Measurements from ENCODE around the gene RING1.

RING1 gene

DNA sequence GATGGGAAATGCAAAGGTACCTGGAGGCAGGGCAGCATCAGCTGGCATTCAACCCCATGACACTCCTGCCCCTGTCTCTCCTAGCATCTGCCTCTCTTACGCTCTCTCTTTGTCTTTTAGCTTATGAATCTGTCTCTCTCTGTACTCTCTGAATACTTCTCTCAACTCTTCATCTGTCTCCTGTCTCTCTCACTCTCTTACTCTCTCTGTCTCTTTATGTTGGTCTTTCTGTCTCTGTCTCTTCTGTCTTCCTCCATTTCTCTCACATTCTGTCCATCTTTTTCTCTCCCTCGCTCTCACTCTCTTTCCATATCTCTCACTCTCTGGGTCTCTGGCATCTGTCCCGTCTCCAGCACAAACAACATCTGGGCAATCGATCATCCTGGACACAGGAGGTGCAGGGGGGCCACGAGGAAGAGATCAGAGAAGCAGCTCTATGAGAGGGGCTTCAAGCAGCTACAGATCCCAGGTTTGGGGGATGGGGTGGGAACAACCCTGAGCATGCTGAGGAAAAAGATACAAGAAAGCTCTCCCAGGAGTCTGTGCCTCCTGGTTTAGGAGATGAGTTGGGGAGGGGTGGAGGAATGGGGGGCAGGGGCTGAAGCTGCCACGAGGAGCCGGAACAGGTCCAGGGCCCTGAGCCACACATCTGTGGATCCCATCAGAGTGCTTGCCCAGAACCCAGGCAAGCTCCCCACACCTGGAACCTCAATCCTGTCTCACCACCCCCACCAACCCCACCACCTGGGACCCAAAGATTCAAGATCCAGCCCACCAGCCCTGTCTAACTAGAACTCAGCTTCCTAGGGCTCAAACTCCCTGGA is 18.5 kb upstream of the RING1 start:
- TF ChIP-seq EP300 (IDR thresholded peaks at IDR 0.05; ENCODE audit: borderline replicate concordance) (no peak), CEBPB (IDR thresholded peaks at IDR 0.05) (no peak), TCF12 (IDR thresholded peaks at IDR 0.05; ENCODE audit: low read depth) (no peak), TAF1 (IDR thresholded peaks at IDR 0.05; ENCODE audit: low read depth) (no peak), YY1 (IDR thresholded peaks at IDR 0.05; ENCODE audit: low read depth) (no peak), RAD21 (IDR thresholded peaks at IDR 0.05; ENCODE audit: low read depth) (no peak), TEAD4 (IDR thresholded peaks at IDR 0.05) (no peak), ZBTB7A (IDR thresholded peaks at IDR 0.05; ENCODE audit: low read depth) (no peak), CREB1 (IDR thresholded peaks at IDR 0.05; ENCODE audit: low read depth) (no peak), EGR1 (IDR thresholded peaks at IDR 0.05) (no peak), FOXM1 (IDR thresholded peaks at IDR 0.05; ENCODE audit: borderline replicate concordance, low read depth) (no peak), NFIC (IDR thresholded peaks at IDR 0.05) (no peak)
- TF ChIP-seq, protein P1, sequence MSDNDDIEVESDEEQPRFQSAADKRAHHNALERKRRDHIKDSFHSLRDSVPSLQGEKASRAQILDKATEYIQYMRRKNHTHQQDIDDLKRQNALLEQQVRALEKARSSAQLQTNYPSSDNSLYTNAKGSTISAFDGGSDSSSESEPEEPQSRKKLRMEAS (IDR thresholded peaks at IDR 0.05) = no peak
- TF ChIP-seq, protein P2, sequence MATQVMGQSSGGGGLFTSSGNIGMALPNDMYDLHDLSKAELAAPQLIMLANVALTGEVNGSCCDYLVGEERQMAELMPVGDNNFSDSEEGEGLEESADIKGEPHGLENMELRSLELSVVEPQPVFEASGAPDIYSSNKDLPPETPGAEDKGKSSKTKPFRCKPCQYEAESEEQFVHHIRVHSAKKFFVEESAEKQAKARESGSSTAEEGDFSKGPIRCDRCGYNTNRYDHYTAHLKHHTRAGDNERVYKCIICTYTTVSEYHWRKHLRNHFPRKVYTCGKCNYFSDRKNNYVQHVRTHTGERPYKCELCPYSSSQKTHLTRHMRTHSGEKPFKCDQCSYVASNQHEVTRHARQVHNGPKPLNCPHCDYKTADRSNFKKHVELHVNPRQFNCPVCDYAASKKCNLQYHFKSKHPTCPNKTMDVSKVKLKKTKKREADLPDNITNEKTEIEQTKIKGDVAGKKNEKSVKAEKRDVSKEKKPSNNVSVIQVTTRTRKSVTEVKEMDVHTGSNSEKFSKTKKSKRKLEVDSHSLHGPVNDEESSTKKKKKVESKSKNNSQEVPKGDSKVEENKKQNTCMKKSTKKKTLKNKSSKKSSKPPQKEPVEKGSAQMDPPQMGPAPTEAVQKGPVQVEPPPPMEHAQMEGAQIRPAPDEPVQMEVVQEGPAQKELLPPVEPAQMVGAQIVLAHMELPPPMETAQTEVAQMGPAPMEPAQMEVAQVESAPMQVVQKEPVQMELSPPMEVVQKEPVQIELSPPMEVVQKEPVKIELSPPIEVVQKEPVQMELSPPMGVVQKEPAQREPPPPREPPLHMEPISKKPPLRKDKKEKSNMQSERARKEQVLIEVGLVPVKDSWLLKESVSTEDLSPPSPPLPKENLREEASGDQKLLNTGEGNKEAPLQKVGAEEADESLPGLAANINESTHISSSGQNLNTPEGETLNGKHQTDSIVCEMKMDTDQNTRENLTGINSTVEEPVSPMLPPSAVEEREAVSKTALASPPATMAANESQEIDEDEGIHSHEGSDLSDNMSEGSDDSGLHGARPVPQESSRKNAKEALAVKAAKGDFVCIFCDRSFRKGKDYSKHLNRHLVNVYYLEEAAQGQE (IDR thresholded peaks at IDR 0.05; ENCODE audit: low read depth) = no peak
- TF ChIP-seq, protein P3, sequence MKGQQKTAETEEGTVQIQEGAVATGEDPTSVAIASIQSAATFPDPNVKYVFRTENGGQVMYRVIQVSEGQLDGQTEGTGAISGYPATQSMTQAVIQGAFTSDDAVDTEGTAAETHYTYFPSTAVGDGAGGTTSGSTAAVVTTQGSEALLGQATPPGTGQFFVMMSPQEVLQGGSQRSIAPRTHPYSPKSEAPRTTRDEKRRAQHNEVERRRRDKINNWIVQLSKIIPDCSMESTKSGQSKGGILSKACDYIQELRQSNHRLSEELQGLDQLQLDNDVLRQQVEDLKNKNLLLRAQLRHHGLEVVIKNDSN (IDR thresholded peaks at IDR 0.05) = no peak

DNA sequence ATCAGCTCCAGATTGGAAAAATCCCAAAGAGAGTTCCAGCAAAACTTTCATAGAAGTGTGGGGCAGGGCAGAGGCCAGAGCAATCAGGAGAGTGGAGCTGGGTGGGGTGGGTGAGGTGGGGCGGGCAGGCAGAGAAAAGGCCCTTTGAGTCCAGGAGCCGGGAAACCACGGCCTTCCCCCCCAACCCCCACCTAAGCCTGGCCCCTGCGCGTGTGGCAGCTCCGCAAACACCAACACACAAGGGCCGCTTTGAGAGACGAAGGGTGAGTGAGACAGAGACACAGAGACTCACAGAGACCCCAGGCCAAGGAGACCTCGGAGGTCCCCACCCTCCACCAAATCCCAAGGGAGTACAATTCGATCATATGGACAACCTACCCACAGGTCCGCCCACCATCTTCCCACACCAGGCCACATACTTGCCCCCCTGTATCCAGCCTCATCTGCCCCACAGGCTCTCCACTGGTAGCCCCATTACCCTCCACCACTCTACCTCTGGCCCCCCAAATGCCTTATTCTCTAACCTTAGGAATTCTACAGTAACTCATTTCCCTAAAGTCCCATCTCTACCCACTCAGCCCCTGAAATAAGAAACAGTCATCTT is 17.7 kb upstream of the RING1 start:
- no peak for TF ChIP-seq TAF1 (IDR thresholded peaks at IDR 0.05; ENCODE audit: low read depth)
- no peak for TF ChIP-seq EGR1 (IDR thresholded peaks at IDR 0.05)
- TF ChIP-seq CEBPB (IDR thresholded peaks at IDR 0.05) = no peak
- TF ChIP-seq TEAD4 (IDR thresholded peaks at IDR 0.05) = no peak
- TF ChIP-seq CREB1 (IDR thresholded peaks at IDR 0.05; ENCODE audit: low read depth) = no peak
- no peak for TF ChIP-seq ZBTB7A (IDR thresholded peaks at IDR 0.05; ENCODE audit: low read depth)
- TF ChIP-seq, protein P2 (IDR thresholded peaks at IDR 0.05; ENCODE audit: low read depth) = no peak
- no peak for TF ChIP-seq FOXM1 (IDR thresholded peaks at IDR 0.05; ENCODE audit: borderline replicate concordance, low read depth)
- TF ChIP-seq, protein P3 (IDR thresholded peaks at IDR 0.05) = no peak
- TF ChIP-seq TCF12 (IDR thresholded peaks at IDR 0.05; ENCODE audit: low read depth) = no peak
- no peak for TF ChIP-seq RAD21 (IDR thresholded peaks at IDR 0.05; ENCODE audit: low read depth)
- TF ChIP-seq YY1 (IDR thresholded peaks at IDR 0.05; ENCODE audit: low read depth) = no peak
- TF ChIP-seq, protein P1 (IDR thresholded peaks at IDR 0.05) = no peak
- TF ChIP-seq NFIC (IDR thresholded peaks at IDR 0.05) = no peak
- TF ChIP-seq EP300 (IDR thresholded peaks at IDR 0.05; ENCODE audit: borderline replicate concordance) = no peak

DNA sequence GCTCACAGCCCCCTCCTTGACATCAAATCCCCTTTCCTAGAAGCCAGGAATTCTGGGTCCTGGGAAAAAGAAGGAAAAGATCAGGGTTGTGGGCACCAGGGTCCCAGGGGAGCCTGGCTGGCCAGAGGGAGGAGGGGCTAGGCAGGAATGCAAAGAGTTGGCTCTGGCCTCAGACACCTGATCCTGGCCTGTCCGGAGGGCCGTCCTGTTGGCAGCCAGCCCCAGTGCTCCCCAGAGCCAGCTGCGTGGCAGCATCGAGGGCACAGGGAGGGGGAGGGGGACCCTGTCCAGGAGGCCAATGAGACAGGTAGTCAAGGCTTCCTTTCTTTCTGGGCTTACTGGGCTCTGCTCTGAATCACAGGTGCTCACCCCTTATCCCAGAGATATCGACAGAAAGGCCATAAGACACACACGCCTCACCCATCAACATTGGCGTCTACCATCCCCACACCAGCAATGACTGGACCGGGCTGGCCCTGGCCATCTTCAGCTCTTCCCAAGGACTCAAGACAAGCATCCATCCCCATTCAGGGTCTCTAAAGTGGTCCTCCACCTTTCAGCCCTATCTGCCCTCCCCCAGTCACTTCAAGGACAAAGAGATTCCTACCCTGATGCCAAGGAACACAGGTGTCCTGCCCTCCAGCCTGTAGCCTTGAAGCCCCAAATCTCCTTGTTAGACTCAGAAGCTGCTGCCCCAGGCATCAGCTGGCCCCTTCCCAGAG is 16.8 kb upstream of the RING1 start:
- TF ChIP-seq FOXM1 (IDR thresholded peaks at IDR 0.05; ENCODE audit: borderline replicate concordance, low read depth) (no peak), NFIC (IDR thresholded peaks at IDR 0.05) (peak; percentile 87), TEAD4 (IDR thresholded peaks at IDR 0.05) (peak; percentile 79), ZBTB7A (IDR thresholded peaks at IDR 0.05; ENCODE audit: low read depth) (0 out of 2 replicates have a peak, but pooled peaks have one; percentile 34), YY1 (IDR thresholded peaks at IDR 0.05; ENCODE audit: low read depth) (no peak), TCF12 (IDR thresholded peaks at IDR 0.05; ENCODE audit: low read depth) (0 out of 2 replicates have a peak, but pooled peaks have one; percentile 26)
- TF ChIP-seq, protein P1 (IDR thresholded peaks at IDR 0.05) = 0 out of 2 replicates have a peak, but pooled peaks have one; percentile 53

DNA sequence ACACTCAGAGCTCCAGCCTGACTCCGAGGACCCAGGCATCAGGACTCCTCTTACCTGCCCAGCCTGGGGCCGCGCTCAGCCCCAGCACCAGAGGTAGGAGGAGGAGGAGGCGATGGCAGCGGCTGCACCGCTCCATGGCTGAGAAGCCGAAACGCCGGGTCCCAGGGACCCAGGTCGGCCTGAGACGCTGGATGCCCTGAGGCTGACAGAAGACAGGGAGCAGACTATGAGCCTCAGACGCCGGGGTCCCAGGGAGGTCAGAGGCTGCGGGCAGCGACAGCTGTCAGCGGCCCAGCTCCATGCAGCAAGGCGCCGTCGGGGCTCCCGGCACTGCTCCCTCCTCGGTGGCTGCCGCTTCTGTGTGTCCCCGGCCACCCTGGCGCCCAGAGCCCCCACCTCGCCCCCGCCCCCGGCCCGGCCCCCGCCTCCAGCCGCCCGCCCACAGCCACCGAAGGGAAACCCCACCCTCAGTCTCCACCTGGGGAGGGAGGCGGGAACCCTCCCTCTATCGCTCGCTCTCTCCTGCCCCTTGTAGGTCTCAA is 16.1 kb upstream of the RING1 start, which contains the start of gene COL11A2:
COL11A2 (minus strand) TSS at position 363 of the 542 bp plus-strand sequence; CDS start at position 136, 227 bp downstream.
- TF ChIP-seq YY1 (IDR thresholded peaks at IDR 0.05; ENCODE audit: low read depth) (no peak), TAF1 (IDR thresholded peaks at IDR 0.05; ENCODE audit: low read depth) (no peak), CEBPB (IDR thresholded peaks at IDR 0.05) (no peak), EGR1 (IDR thresholded peaks at IDR 0.05) (no peak), EP300 (IDR thresholded peaks at IDR 0.05; ENCODE audit: borderline replicate concordance) (no peak), TEAD4 (IDR thresholded peaks at IDR 0.05) (no peak), TCF12 (IDR thresholded peaks at IDR 0.05; ENCODE audit: low read depth) (no peak), CREB1 (IDR thresholded peaks at IDR 0.05; ENCODE audit: low read depth) (no peak)
- TF ChIP-seq, protein P2 (IDR thresholded peaks at IDR 0.05; ENCODE audit: low read depth) = no peak

Measured in Ishikawa (cell line).